Subcutaneous adipose tissue (tissue), 4 donors: Measurements from ENCODE around the gene CYLD. TPM values are rescaled to one million over a fixed set of nuclear protein-coding genes. Genes with fewer than 3 reads are reported as not detected.

Source experiments
- total RNA-seq, 4 donors: library from RNA; depleted of rRNA; stranded (reverse); fragments of >200 nt; gene quantifications; one replicate each; pipeline ENCODE4 v1.1.0, GENCODE V29; 2016
- TF ChIP-seq, protein P1 (sequence below): fragments of 450-650 bp; IDR thresholded peaks from one replicate; pipeline ENCODE4 v1.5.1; 2016; ENCODE audit warnings: low read depth, mild to moderate bottlenecking, control low read depth, antibody characterized with exemption, moderate library complexity

Gene CYLD
- total RNA-seq, 4 donors from 2014 or later: 35.8 to 40.1 (median 37.2) TPM

DNA sequence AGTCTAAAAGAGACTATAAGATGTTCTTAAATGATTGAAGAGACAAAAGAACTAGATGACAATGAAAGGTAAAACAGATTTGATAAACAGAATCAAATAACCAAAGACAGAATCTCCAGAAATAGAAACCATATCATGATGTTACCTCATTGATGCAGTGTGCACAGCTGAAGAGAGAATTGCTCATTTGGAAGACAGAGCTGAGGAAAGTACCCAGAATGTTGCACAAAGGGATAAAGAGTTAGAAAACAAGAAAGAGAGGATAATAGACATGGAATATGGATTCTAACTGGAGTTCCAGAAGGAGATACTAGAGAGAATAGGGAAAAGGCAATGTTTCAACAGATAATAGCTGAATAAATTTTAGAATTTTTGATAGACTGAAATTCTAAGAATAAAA lies 47.9 kb downstream of the CYLD start:
- TF ChIP-seq, protein P1, sequence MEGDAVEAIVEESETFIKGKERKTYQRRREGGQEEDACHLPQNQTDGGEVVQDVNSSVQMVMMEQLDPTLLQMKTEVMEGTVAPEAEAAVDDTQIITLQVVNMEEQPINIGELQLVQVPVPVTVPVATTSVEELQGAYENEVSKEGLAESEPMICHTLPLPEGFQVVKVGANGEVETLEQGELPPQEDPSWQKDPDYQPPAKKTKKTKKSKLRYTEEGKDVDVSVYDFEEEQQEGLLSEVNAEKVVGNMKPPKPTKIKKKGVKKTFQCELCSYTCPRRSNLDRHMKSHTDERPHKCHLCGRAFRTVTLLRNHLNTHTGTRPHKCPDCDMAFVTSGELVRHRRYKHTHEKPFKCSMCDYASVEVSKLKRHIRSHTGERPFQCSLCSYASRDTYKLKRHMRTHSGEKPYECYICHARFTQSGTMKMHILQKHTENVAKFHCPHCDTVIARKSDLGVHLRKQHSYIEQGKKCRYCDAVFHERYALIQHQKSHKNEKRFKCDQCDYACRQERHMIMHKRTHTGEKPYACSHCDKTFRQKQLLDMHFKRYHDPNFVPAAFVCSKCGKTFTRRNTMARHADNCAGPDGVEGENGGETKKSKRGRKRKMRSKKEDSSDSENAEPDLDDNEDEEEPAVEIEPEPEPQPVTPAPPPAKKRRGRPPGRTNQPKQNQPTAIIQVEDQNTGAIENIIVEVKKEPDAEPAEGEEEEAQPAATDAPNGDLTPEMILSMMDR: no peak

DNA sequence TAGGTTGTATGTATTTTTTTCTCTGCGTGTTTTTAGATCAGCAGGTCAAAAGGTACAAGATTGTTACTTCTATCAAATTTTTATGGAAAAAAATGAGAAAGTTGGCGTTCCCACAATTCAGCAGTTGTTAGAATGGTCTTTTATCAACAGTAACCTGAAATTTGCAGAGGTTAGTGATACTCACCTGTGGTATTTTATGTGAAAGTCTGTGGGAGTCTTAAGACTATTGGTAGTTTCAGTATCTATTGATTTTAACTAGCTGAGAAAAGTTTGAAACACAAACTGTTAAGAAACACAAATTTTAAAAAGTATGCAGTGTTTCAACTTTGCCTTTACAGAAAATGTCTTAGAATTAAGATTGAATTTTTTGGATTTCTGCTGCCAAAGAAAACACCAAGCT lies 49.6 kb downstream of the CYLD start:
- TF ChIP-seq, protein P1: no peak

DNA sequence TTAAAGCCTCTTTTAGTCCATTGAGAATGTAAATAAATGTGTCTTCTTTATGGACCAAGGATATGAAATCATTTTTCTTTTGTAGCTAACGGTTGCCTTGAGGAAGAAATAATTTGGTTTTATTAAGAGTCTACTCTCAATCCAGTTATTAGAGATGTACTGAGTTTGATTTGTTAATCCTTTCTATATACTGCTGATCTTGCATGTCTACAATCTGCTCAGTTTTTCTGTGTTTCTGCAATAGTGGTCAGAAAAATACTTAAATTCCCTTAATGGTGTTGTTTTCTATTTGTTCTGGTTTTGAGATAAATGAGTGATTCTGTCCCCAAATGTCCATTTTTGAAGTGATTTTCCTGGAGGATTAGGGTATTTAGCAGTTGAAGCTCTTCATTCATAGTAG lies 54.9 kb downstream of the CYLD start:
- TF ChIP-seq, protein P1: no peak

DNA sequence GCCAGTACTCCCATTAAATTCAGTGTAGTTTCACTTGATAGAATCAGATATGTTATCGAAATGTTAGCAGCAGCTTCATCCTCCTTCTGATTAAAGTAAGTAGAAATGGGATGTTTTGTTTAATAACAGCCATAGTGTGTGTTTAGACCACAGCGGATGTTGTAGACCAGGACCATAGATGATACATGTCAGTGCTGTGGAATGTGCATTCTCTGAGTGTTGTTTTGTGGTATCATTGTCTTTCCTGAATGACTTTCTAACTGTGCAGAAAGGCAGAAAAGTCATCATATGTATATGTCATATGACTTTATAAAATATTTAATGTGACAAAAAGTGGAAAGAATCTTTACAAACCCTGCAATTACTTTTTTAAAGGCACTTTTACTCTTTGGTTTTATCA lies 55.6 kb downstream of the CYLD start:
- TF ChIP-seq, protein P1: no peak

DNA sequence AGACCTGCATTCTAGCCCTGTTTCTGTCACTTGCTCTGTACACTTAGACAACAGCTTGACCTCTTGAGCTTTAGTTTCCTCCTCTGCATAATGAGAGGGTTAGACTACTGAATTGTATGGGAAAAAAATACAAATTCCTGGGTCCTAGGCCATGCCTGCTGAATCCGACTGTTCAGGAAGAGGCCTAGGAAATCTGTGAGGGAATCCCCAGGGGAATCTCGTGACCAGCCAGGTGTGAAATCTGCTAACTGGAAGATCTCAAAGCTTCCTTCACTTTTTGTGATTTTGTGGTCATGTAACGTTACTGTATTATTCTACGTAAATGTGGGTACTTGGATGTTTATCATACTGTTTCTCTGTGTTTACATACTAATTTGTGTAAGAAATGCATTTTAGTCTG lies 58.2 kb downstream of the CYLD start:
- TF ChIP-seq, protein P1: no peak

DNA sequence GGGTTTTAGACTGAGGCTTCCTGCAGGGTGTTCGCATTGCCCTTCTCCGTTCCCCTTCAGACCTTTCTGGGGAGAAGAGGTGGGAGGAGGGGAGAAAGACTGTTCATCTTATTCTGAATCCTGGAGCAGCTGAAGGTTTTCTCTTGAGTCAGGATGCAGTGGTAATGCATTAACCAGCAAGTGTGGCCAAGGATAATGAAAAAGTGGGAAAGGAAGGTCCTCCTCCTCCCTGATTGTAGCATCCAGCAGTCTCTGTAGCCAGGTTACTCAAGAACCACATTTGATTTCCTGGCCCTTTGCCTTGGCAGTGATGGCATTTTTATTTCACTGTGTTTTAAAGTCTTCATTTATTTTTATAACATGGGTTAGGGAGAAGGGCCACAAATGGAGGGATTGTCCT lies 59.1 kb downstream of the CYLD start:
- TF ChIP-seq, protein P1: no peak

DNA sequence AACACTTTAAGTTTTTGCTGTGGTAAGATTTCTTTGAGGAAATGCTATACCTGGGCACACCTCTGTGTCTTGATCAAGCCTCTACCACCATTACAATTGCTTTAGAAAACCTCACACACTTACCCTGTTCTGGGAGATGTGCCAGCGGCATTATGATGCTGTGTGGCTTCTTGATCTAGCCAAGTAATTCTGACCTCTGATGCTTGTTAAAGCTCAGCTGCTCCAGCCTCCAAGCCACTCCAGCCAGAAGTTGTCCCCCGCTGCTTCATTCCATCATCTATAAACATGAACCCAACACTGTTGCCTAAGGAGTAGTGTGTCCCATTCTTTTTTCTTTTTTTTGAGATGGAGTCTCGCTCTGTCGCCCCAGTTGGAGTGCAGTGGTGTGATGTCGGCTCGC lies 60.1 kb downstream of the CYLD start:
- TF ChIP-seq, protein P1: no peak
